IPS-18a (cell line): ENCODE measurements around the gene BTNL3.

Experiments used
- H3K27ac ChIP-seq: one replicate; pipeline ENCODE4 v1.5.1; 2013; ENCODE audit warnings: low read length
- H3K27me3 ChIP-seq: one replicate; pipeline ENCODE4 v1.6.1; 2013; ENCODE audit warnings: mild to moderate bottlenecking, low read length; ENCODE audit not compliant: control insufficient read depth, insufficient read depth
- H3K36me3 ChIP-seq: one replicate; pipeline ENCODE4 v1.6.1; 2013; ENCODE audit warnings: low read depth, low read length; ENCODE audit not compliant: control insufficient read depth
- H3K4me1 ChIP-seq: one replicate; pipeline ENCODE4 v1.6.1; 2013; ENCODE audit warnings: low read depth, low read length; ENCODE audit not compliant: control insufficient read depth
- H3K4me3 ChIP-seq: one replicate; pipeline ENCODE4 v1.5.1; 2013; ENCODE audit warnings: low read length
- H3K9ac ChIP-seq: one replicate; pipeline ENCODE4 v1.6.1; 2013; ENCODE audit warnings: mild to moderate bottlenecking, low read length, moderate library complexity
- H3K9me3 ChIP-seq: one replicate; pipeline ENCODE4 v1.6.1; 2013; ENCODE audit warnings: low read depth, low read length; ENCODE audit not compliant: control insufficient read depth

Gene BTNL3, protein sequence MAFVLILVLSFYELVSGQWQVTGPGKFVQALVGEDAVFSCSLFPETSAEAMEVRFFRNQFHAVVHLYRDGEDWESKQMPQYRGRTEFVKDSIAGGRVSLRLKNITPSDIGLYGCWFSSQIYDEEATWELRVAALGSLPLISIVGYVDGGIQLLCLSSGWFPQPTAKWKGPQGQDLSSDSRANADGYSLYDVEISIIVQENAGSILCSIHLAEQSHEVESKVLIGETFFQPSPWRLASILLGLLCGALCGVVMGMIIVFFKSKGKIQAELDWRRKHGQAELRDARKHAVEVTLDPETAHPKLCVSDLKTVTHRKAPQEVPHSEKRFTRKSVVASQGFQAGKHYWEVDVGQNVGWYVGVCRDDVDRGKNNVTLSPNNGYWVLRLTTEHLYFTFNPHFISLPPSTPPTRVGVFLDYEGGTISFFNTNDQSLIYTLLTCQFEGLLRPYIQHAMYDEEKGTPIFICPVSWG

DNA sequence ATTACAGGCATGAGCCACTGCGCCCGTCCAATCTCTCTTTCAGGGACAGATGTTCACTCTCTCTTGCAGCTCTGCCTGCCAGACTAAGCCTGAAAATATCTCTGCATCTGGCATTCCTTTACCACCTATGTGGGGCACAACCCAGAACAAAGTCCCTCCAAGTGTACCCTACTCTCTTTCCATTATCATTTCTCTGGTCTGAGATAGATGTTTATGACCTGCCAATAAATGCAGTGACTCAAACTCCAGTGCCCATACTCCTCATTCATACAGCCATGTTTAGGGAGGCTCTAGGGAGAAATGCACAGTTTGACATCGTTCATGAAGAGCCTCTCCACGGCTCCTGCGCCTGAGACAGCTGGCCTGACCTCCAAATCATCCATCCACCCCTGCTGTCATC is at the start of gene BTNL3:
TSS of gene BTNL3 (plus strand) at position 255 of the 400 bp plus-strand sequence. CDS start 183 bp downstream, outside the sequence.
- Histone ChIP-seq H3K36me3 (no peaks in the 10 kb centered on the region), H3K9ac (no peak within 1 kb of the TSS), H3K27ac (no peak within 1 kb of the TSS), H3K27me3 (no peaks in the 10 kb centered on the region), H3K9me3 (no peaks in the 10 kb centered on the region), H3K4me1 (no peaks in the 10 kb centered on the region), H3K4me3 (no peak within 1 kb of the TSS)

DNA sequence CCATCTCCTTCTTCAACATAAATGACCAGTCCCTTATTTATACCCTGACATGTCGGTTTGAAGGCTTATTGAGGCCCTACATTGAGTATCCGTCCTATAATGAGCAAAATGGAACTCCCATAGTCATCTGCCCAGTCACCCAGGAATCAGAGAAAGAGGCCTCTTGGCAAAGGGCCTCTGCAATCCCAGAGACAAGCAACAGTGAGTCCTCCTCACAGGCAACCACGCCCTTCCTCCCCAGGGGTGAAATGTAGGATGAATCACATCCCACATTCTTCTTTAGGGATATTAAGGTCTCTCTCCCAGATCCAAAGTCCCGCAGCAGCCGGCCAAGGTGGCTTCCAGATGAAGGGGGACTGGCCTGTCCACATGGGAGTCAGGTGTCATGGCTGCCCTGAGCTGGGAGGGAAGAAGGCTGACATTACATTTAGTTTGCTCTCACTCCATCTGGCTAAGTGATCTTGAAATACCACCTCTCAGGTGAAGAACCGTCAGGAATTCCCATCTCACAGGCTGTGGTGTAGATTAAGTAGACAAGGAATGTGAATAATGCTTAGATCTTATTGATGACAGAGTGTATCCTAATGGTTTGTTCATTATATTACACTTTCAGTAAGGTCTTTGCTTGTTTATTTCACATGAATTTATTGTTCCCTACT is 38.2 kb upstream of the BTNL3 start:
- no peaks in the 10 kb centered on the region for H3K36me3 ChIP-seq
- no peaks in the 10 kb centered on the region for H3K9me3 ChIP-seq
- no peaks in the 10 kb centered on the region for H3K4me1 ChIP-seq
- no peaks in the 10 kb centered on the region for H3K27me3 ChIP-seq
- no peak overlapping the region for H3K9ac ChIP-seq
- no peak overlapping the region for H3K4me3 ChIP-seq
- H3K27ac ChIP-seq, result no peak overlapping the region

DNA sequence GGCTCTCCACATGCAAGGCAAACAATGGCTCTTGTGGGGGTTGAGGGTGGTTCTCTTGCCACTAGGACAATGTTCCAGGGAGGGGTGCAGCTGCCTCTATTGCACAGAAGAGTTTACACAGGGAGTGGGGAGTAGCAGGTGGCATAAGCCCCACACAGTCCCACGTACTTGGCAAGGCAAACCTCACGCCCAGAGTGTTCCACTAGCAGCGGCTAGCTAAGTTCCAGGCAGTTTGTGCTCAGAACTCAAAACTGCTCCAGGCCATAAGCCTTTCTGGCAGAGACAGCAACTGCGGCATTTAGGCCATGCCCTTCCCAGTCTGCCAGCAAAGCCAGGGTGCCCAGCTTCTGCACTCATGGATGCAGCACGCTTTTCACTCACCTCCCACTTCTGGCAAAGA is 29.0 kb upstream of the BTNL3 start:
- no peak overlapping the region for H3K27ac ChIP-seq
- no peaks in the 10 kb centered on the region for H3K9me3 ChIP-seq
- H3K4me1 ChIP-seq, result peaks cover 4% of the 10 kb centered on the region
- H3K36me3 ChIP-seq, result no peaks in the 10 kb centered on the region
- H3K9ac ChIP-seq, result no peak overlapping the region
- H3K27me3 ChIP-seq, result no peaks in the 10 kb centered on the region
- no peak overlapping the region for H3K4me3 ChIP-seq

DNA sequence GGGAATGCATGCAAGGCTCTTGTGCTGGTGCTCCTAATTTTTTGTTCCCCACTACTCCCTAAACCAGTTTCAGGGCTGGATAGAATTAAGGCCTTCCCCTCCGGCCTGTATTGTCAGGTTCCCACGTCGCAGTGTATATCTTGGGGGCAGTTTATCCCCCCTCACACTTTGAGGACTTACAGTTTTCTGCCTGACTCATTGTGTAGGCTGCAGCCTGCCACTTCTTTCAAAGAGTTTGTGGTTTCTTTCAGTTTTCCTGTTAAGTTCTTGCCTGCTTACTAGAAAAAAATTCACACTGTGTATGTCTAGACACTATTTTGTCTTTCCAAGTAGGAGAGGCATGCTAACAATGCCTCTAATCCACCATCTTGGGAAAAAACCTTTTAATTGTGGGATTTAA is 28.4 kb upstream of the BTNL3 start:
- H3K27me3 ChIP-seq, result no peaks in the 10 kb centered on the region
- no peak overlapping the region for H3K4me3 ChIP-seq
- no peak overlapping the region for H3K9ac ChIP-seq
- no peak overlapping the region for H3K27ac ChIP-seq
- H3K9me3 ChIP-seq, result no peaks in the 10 kb centered on the region
- peaks cover 4% of the 10 kb centered on the region for H3K4me1 ChIP-seq
- H3K36me3 ChIP-seq, result no peaks in the 10 kb centered on the region

DNA sequence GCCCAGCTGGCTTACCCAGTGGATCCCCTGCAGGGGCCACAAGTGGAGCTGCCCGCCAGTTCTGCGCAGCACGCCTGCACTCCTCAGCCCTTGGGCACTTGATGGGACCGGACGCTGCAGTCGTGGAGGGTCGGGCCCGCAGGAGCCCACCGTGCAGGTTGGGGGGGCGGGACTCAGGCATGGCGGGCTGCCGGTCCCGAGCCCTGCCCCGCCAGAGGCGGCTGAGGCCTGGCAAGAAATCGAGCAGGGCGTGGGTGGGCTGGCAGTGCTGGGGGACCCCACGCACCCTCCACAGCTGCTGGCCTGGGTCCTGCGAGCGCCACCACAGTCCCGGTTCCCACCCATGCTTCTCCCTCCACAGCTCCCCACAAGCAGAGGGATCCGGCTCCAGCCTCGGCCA is 19.2 kb upstream of the BTNL3 start:
- H3K9ac ChIP-seq, result no peak overlapping the region
- H3K9me3 ChIP-seq, result no peaks in the 10 kb centered on the region
- H3K27me3 ChIP-seq, result no peaks in the 10 kb centered on the region
- H3K36me3 ChIP-seq, result no peaks in the 10 kb centered on the region
- H3K4me1 ChIP-seq, result no peaks in the 10 kb centered on the region
- no peak overlapping the region for H3K4me3 ChIP-seq
- no peak overlapping the region for H3K27ac ChIP-seq

DNA sequence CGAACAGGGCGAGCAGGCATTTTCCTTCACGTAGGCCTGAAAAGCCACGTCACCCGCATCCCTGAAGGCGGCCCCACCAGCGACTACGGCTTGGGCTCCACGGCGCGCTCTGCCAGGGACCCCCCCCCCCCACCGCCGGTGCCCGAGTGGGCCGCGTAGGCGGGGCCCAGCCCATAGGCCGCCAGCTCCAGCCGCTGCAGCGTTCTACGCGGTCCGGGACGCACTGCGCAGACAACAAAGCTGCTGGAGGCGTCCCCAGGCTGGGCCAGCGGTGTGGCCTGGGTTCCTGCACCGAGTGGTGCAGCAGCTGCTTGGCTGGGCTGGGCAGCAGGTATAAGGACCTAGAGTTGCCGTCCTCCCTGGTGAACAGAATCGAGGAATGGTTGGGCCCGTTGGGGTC is 18.3 kb upstream of the BTNL3 start:
- Histone ChIP-seq H3K27me3 (no peaks in the 10 kb centered on the region), H3K27ac (no peak overlapping the region), H3K9ac (no peak overlapping the region), H3K4me1 (no peaks in the 10 kb centered on the region), H3K36me3 (no peaks in the 10 kb centered on the region), H3K4me3 (no peak overlapping the region), H3K9me3 (peaks cover 3% of the 10 kb centered on the region)

DNA sequence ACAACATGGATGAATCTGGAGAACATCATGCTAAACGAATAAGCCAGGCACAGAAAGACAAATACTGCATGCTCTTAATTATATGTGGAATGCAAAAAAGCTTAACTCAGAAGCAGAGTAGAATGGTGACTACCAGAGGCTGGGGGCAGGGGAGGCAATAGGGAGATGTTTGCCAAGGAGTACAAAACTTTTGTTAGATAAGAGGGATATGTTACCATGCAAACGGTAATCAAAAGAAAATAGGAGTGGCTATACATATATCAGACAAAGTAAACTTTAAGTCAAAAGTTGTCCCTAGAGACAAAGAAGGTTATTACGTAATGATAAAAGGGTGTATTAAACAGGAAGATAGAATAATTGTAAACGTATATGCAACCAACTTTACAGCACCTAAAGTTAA is 17.8 kb upstream of the BTNL3 start:
- H3K27ac ChIP-seq, result no peak overlapping the region

DNA sequence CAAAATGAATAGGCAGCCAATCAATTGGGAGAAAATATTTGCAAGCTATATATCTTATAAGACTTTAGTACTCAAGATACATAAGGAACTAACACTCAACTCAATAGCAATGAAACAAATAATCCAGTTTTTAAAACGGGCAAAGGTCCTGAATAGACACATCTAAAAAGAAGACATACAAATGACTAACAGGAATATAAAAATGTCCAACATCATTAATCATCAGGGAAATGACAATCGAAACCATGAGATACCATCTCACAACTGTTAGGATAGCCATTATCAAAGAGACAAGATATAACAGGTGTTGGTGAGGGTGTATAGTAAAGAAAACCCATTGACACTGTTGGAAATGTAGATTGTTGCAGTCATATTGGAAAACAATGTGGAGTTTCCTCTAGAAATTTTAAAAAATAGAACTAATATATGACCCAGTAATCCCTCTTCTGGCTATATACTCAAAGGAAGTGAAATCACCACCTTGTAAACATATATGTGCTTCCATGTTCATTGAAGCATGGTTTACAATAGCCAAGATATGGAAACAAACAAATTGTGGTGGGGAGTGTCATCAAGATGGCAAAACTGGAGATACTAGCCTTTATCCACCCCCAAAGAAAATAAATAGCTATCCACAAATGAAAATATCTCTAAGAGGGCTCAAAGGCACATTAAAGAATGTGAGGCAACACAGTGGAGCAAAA is 13.9 kb upstream of the BTNL3 start:
- no peaks in the 10 kb centered on the region for H3K4me1 ChIP-seq
- H3K4me3 ChIP-seq, result no peak overlapping the region
- no peaks in the 10 kb centered on the region for H3K36me3 ChIP-seq
- no peak overlapping the region for H3K9ac ChIP-seq
- no peak overlapping the region for H3K27ac ChIP-seq
- H3K9me3 ChIP-seq, result peaks cover 4% of the 10 kb centered on the region
- no peaks in the 10 kb centered on the region for H3K27me3 ChIP-seq

More for the DNA sequence above, 17.8 kb upstream of the BTNL3 start:
- H3K27me3 ChIP-seq, result no peaks in the 10 kb centered on the region
- no peak overlapping the region for H3K9ac ChIP-seq
- peaks cover 4% of the 10 kb centered on the region for H3K9me3 ChIP-seq
- no peak overlapping the region for H3K4me3 ChIP-seq
- H3K4me1 ChIP-seq, result no peaks in the 10 kb centered on the region
- H3K36me3 ChIP-seq, result no peaks in the 10 kb centered on the region

DNA sequence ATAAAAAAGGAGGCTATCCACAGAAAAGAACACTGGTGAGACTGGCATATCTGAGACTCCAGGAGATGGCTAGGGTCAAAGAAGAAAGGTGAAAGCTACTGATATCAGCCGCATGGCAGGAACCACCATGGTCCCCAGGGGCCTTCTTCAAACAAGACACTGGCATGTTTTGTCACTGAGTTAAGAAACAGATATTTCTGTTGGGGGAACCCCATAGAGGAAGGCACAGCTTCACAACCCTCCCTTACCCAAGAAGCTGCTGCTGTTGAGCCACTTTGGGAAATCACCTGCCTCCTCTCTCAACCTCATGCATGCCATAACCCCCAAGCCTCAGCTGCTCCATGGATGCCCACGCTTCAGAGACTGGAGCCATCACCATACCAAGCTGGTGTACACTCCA is 13.3 kb upstream of the BTNL3 start:
- Histone ChIP-seq H3K36me3 (no peaks in the 10 kb centered on the region), H3K27ac (no peak overlapping the region), H3K9ac (no peak overlapping the region), H3K4me1 (no peaks in the 10 kb centered on the region), H3K27me3 (no peaks in the 10 kb centered on the region), H3K4me3 (no peak overlapping the region), H3K9me3 (peaks cover 4% of the 10 kb centered on the region)

DNA sequence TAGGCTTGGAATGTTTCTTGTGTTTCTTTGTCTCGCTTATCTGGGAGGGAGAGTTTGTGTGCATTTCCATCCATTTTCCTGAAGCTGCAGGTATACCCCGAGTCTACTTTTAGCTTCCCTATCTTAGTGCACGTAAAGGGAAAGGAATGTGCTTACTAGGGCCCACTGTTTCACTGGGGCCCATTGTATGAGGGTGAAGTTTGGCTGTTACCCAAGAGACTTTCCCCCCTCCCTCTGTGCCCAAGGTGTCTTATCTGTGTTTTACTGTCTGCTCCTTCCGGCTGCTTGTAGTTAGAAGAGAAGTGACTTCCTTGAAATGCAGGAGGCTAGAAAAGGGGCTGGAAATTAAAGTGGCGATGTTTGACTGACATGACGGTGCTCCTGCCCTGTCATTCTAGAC is 12.1 kb upstream of the BTNL3 start:
- no peaks in the 10 kb centered on the region for H3K4me1 ChIP-seq
- H3K27ac ChIP-seq, result no peak overlapping the region

DNA sequence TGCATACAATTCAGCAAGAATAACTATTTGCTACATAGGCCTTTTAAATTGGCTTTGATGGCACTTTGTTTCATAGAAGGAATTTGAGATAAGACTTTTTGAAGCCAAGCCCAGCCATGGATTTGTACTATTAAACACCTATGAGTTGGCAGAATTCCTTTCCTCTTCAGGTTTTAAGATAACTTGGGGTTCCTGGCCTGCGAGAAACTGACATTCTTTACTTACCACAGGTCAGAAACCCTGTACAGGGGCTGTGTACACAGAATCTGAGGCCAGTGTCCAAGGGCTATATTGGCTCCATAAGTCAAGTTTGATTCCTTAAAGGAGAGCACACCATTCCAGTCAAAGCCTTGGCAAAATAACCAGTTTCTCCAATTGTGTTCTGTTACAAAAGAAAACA is 10.8 kb upstream of the BTNL3 start:
- no peak overlapping the region for H3K9ac ChIP-seq
- no peaks in the 10 kb centered on the region for H3K36me3 ChIP-seq
- no peaks in the 10 kb centered on the region for H3K27me3 ChIP-seq
- no peak overlapping the region for H3K27ac ChIP-seq
- H3K4me3 ChIP-seq, result no peak overlapping the region
- no peaks in the 10 kb centered on the region for H3K4me1 ChIP-seq
- H3K9me3 ChIP-seq, result peaks cover 4% of the 10 kb centered on the region

More for the DNA sequence above, 12.1 kb upstream of the BTNL3 start:
- peaks cover 4% of the 10 kb centered on the region for H3K9me3 ChIP-seq
- no peaks in the 10 kb centered on the region for H3K27me3 ChIP-seq
- no peak overlapping the region for H3K9ac ChIP-seq
- H3K4me3 ChIP-seq, result no peak overlapping the region
- H3K36me3 ChIP-seq, result no peaks in the 10 kb centered on the region
